HG02973 (cell line): ENCODE results near the gene EFEMP1.

ENCODE experiments used
- ATAC-seq: cut with Tn5 transposase; IDR thresholded peaks from one replicate; pipeline ENCODE4 v1.9.1; 2021; ENCODE audit warnings: moderate library complexity; ENCODE audit not compliant: unreplicated experiment

Gene EFEMP1

DNA sequence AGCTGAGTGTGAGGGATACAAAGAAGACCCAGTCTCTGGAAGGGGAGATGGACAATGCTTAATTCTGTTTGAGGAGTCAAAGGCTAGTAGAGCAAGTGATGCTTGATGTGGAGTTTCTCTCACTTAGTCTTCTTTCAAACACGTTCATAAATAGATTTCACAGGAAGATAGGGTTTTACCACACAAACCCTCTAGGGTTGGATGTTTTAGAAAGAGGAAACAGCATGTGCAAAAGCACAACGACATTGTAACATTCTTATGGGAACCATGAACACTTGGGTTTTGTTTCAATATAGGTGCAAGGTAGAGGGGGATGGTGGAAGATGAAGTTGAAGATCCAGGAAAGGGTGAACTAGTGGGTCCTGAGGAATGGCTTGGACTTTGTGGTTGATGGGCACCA lies 10.8 kb upstream of the EFEMP1 start:
- ATAC-seq: no peak

GRCh38 chr2:55932843-55933242 lies 9.3 kb upstream of the EFEMP1 start:
- ATAC-seq: no peak

- no peak for ATAC-seq
Measured at GRCh38 chr2:55931281-55931680, 7.7 kb upstream of the EFEMP1 start.

- ATAC-seq: no peak
Measured at GRCh38 chr2:55929476-55929875, 5.9 kb upstream of the EFEMP1 start.

GRCh38 chr2:55926974-55927373 lies 3.4 kb upstream of the EFEMP1 start:
- no peak for ATAC-seq

DNA sequence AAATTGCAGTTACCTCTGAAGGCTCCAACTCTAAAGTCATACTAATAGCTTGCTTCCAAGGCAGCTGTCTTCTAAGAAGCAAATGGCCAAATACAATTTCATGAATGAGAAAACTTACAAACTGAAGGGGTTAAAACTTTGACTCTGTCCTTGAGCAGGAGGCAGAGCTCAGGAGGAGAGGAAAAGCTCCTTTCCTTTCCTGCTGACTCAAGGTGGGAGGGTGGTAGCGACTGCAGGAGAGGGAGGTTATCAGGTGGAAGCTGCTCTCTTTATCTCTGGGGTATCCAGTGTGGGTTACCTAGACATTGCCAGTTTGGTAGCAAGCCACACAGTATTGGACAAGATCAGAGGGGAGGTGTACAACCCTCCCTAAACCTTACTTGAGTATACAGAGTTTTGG lies 2.7 kb upstream of the EFEMP1 start:
- ATAC-seq: no peak

DNA sequence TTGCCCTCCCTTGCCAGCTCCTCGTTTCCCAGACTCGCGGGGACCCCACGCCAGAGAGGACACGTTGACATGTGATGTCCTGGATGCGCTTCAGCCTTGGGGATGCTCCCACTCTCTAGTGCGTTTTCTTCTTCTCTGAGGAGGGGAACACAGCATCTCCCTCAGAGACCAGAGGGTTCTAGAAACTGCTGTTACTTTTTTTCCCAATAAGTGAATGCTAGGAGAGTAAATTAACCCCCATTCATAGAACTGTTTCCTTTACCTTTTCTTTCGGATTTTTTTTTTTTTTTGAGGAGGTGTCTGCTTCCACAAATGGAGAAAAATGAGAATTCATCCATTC lies 370 bp upstream of the EFEMP1 start:
- no peak for ATAC-seq

- no peak for ATAC-seq
Measured at GRCh38 chr2:55922291-55922907, 1.2 kb downstream of the EFEMP1 start.

DNA sequence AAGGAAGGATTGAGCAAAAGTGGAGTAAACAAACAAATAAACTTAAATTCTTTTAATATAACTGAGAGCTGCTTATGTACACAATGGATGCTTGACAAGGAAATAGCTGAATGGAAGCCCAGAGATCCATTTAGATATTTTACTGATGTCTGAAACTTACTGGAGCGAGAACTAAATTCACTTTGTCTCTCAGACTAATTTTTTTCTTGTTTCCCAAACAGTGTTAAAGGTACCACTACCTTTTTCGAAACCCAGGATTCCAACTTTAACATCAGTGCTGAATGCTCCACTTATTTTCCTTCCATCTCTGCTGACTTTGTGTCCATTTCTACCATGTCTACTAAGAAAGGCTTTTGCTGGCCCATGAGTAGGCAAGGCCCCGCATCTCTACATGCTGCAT lies 4.0 kb downstream of the EFEMP1 start:
- ATAC-seq: no peak

- no peak for ATAC-seq
Measured at GRCh38 chr2:55918856-55919255, 4.7 kb downstream of the EFEMP1 start.

DNA sequence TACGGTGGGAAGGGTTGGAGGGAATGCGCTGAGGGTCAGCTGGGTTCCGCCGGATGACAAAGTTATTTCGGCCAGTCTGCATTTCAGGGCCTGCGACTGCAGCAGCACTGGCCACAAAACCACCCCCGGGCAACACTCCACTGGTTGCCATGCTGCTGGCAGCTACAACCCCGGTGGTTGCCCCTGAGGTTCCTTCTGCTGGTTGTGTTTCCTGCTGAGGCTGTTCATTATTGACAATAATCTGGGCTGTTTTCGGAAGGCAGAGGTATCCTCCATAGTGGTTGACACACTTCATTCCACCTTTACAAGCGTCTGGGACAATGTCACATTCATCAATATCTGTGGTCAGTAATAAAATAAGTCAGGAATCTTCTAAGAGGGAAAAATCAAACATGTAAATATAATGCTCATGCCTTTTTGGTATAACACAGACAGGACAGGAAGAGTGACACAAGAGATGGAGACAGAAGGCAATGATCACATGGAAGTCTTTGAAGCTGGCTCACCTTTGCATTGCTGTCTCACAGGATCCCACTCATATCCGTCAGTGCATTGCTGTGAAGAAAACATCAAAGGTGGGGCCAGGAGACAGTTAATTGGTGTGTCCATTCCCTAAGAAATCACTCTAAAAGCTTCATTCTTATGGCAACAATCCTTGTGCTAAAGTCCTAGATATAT lies 5.7 kb downstream of the EFEMP1 start:
- ATAC-seq: no peak

GRCh38 chr2:55917117-55917516 lies 6.5 kb downstream of the EFEMP1 start:
- no peak for ATAC-seq

GRCh38 chr2:55916473-55917049 lies 7.0 kb downstream of the EFEMP1 start:
- no peak for ATAC-seq

GRCh38 chr2:55914786-55915185 lies 8.8 kb downstream of the EFEMP1 start:
- ATAC-seq: no peak

- ATAC-seq: no peak
Measured at GRCh38 chr2:55912926-55913325, 10.7 kb downstream of the EFEMP1 start.

DNA sequence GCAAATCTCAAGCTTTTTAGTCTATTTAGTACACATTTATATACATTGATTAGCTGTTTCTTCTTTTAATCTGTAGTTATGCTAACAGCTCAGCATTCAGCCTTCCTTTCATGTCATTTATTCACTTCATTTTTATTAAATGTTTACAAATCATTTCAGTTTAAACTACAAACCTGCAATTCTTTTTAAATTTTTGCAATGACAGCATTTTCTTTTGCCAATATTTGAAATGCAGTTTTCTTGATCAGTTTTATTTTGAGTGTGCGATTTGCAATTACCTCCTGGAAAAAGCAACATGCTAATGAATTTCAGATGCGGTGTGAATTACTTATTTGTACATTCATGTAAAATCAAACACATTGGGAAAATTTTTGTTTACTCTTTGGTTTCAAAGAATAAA lies 13.5 kb downstream of the EFEMP1 start:
- ATAC-seq: no peak

DNA sequence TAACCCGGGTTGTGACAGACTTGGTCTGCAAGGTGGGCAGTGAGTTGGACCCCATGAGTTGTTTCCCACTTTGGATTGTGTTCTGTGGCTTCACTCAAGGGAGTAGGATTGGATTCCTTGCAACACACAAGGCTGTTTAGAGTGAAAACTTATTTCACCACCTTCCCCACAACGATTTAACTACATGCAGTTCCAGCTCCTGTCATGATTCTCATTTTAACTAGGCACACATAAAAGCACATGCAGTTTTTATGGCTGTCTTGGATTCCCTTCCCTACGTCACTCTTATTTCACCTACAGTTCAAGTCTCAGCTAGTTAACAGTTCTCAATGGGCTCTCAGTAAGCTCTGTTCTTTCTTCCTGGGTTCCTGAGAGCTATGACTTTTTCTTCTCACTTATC lies 15.9 kb downstream of the EFEMP1 start:
- ATAC-seq: no peak

DNA sequence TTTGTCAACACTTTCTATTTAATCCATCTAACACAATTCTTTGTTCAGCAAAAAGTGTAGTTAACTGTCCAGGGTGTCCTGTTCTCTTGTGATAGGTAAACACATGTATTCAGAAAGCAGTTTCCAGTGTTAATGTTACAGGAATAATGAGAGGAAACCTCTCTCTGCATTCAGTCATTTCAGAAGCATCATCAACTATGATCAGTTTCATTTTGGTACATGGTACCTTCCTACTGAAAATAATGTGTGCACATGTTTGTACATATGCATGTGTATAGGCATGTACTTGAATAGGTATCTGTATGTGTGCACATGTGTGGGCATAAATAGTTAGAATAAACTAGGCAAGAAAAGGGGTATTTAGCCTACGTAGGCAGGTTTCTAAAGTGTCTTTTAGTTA lies 16.6 kb downstream of the EFEMP1 start:
- no peak for ATAC-seq

DNA sequence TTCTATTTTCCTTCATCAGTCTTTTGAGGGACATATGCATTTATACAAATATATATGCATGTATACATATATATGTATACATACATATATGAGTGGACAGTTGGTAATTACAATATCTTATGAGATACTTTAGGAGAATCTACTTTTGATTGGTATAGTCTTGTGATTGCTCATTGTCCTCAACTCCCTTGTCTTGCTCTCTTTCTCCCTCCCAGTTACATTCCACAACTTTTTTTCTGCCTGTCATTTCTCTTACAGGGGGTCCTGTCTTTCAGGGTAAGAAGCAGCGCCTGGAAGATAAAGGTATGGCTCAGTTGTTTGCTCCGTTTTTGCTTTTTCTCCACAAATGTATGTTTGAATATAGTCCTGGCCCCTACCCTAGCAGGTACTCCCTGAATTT lies 19.9 kb downstream of the EFEMP1 start:
- ATAC-seq: no peak

- ATAC-seq: no peak
Measured at GRCh38 chr2:55902971-55903370, 20.6 kb downstream of the EFEMP1 start.

DNA sequence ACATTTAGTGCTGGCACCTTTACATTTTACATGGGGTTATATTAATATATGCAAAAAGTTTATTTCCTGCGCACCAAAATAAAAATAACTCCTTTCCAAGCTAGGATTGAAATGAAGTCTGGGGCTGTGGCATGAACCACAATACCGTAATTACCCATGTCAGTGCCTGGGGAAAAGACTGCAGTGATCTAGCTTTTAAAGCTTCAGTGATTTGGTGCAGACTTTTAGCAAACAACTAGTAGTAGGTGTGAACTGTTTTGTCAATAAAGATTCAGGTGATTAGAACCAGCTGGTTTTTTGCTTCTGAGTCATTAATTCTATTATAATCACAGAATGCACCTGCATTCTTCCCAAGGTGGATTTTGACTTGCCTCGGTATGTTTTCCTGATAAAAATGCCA lies 21.2 kb downstream of the EFEMP1 start:
- ATAC-seq: no peak

- ATAC-seq: no peak
Measured at GRCh38 chr2:55901941-55902340, 21.6 kb downstream of the EFEMP1 start.

DNA sequence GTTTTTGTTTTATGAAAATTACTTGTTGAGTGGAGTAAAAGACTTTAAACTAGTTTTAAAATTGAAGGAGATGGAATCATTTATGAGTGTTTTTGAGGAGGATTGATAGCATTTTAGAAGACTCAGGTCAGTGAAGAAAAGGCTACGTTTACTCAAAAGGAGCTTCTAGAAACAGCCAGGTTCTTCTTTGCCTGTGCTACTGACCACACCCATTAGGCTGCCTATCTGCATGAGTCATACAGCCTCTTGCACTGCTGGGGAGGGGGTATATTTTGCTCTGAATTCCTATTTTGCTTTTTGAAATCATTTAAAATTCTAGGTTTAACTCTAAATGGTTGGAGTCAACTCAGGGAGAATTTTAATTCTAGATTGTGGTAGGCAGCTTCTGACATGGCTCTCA lies 22.3 kb downstream of the EFEMP1 start:
- no peak for ATAC-seq
